GM21515 (cell line): Measurements from ENCODE around the gene TEX54.

Experiments
- ATAC-seq: cut with Tn5 transposase; IDR thresholded peaks from one replicate; pipeline ENCODE4 v1.9.1; 2021; ENCODE audit not compliant: unreplicated experiment

Gene TEX54

DNA sequence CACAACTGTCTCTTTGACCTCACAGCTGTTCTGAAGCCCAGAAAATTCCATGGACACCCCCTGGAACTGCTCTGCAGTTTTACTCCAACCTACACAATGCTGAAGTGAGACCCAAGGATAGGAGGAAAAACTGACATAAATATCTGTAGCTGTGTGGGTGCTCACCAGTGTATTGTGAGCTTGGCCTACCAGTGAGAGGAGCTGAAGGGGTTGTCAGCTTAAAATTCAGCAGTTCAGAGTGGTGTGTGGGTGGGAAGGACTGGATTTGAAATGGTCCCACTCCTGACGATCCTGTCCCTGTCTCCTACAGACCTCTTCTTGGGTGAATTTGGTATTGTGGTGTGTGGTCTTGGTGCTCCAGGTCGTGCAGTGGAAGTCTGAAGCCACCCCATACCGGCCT lies 43.1 kb downstream of the TEX54 start:
- no peak for ATAC-seq

DNA sequence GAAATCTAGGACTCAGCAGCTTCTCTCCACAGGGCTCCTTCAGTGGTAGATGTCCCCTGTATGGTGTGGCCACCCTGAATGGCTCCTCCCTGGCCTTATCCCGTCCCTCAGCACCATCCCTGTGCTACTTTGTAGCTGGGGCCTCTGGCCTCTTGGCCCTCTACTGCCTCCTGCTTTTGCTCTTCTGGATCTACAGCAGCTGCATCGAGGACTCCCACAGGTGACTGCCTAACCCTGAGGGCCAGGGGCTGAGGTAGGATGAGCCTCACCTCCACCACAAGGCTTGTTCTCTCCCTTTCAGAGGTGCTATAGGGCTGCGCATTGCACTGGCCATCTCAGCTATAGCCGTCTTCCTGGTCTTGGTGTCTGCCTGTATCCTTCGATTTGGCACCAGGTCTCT lies 43.6 kb downstream of the TEX54 start:
- no peak for ATAC-seq

DNA sequence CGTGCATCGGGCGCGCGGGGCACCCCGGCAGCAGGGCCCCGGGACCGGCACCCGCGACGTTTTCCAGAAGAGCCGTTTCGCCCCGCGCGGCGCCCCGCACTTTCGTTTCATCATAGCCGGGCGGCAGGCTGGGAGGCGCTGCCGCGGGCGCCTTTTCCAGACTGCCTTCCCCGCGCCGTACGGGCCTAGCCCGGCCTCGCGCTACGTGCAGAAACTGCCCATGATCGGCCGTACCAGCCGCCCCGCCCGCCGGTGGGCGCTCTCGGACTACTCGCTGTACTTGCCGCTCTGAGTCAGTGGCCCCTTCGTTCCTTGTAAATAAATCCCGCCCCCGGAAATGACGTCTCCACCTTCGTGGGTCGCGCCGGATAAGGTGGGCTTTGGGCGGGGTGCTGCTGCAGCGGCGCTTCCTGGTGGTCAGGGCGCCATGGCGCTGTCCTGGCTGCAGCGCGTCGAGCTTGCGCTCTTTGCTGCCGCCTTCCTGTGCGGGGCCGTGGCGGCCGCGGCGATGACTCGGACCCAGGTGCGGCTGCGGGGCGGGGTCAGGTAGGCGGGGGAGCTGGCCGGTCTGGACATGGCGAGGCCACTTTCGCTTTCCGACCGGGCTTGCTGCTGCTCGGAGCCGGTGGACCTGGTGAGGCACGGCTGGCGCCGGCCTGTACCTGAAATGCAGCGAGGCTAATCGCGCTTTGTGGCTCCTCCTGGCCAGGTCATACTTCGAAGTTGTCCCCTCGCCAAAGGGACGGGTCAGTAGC lies 45.5 kb downstream of the TEX54 start, which contains the start of gene TMEM179B:
Gene TMEM179B (plus strand): TSS at position 398 of the 755 bp plus-strand sequence. CDS start 30 bp downstream, at position 428.
- ATAC-seq = peak; percentile 61

DNA sequence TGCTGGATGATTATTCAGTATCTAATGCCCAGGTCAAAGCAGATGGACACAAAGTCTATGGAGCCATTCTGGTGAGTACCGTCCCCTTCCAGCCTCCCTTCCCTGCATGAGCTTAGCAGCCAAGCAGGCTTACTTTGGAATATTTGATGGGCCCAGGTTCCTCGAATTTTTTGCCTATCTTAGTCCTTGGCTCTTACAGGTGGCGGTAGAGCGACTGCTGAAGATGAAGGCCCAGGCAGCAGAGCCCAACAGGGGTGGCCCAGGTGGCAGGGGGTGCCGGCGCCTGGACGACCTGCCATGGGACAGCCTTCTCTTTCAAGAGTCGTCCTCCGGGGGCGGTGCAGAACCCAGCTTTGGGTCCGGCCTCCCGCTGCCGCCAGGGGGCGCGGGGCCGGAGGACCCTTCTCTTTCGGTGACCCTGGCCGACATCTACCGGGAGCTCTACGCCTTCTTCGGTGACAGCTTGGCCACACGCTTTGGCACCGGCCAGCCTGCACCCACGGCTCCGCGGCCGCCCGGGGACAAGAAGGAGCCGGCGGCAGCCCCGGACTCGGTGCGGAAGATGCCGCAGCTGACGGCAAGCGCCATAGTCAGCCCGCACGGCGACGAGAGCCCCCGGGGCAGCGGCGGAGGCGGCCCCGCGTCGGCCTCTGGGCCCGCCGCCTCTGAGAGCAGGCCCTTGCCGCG lies 46.2 kb downstream of the TEX54 start:
- peak; percentile 67 for ATAC-seq

DNA sequence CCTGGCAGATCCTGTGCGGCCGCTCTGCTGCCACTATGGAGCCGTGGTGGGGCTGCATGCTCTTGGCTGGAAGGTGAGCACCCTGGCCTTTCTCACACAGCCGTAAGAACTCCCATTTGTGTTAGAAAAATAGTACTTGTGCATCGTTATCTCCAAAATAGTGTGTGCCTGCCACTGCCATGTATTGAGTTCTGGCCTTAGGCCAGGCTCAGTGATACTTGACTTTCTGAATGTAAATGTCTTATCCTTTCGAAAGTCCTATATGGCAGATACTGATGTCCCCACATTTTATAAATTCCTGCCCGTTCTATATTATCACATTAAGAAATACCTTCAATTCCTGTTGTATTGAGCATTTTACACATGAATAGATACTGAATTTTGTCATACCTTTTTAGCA lies 49.9 kb downstream of the TEX54 start:
- ATAC-seq = no peak
